ENCODE data around the gene CAPZB. TPM values are rescaled to one million over a fixed set of nuclear protein-coding genes. Genes with fewer than 3 reads are reported as not detected.
"Not testable (repeated sequence)": the region's sequence is repeated elsewhere in the genome, so short reads cannot be mapped to it uniquely, and the experiment has no call there.

CAPZB gene
- total and polyA plus RNA-seq, 5 experiments from 2014 or later = 268 to 592 (median 475) TPM

- peaks cover 0 to 29% (median 4%) of the 10 kb centered on the region in 4 donors for H3K4me1 Mint-ChIP-seq
- POLR2A ChIA-PET = no interaction called here
Measured at GRCh38 chr1:19514391-19514831, 29.1 kb upstream of the CAPZB start.

GRCh38 chr1:19512545-19512944, 27.2 kb upstream of the CAPZB start:
- ATAC-seq (no peak), DNase-seq (no peak)
- peak overlapping the region in 4 of 10 donors; percentile 19 to 81 (median 34) for H3K27ac Mint-ChIP-seq
- no peaks in the 10 kb centered on the region for H3K27me3 Mint-ChIP-seq
- no peak overlapping the region for H3K4me3 Mint-ChIP-seq
- H3K36me3 Mint-ChIP-seq = no peaks in the 10 kb centered on the region
- H3K4me1 Mint-ChIP-seq = peaks cover 3 to 40% (median 9%) of the 10 kb centered on the region in 4 donors
- POLR2A ChIA-PET = no interaction called here
- peaks cover 0 to 6% (median 0%) of the 10 kb centered on the region in 9 donors for H3K9me3 Mint-ChIP-seq

More at GRCh38 chr1:19514391-19514831, 29.1 kb upstream of the CAPZB start:
- no peak overlapping the region for H3K27ac Mint-ChIP-seq
- no peaks in the 10 kb centered on the region for H3K27me3 Mint-ChIP-seq
- DNase-seq (no peak), ATAC-seq (no peak)
- H3K36me3 Mint-ChIP-seq = no peaks in the 10 kb centered on the region
- H3K4me3 Mint-ChIP-seq = no peak overlapping the region
- H3K9me3 Mint-ChIP-seq = peaks cover 0 to 10% (median 0%) of the 10 kb centered on the region in 9 donors

GRCh38 chr1:19511116-19511515, 25.8 kb upstream of the CAPZB start:
- Mint-ChIP-seq H3K4me3 (no peak overlapping the region), H3K4me1 (peaks cover 5 to 48% (median 13%) of the 10 kb centered on the region in 4 donors), H3K27ac (no peak overlapping the region), H3K36me3 (no peaks in the 10 kb centered on the region), H3K9me3 (no peaks in the 10 kb centered on the region), H3K27me3 (no peaks in the 10 kb centered on the region)
- no peak for ATAC-seq
- DNase-seq = no peak
- POLR2A ChIA-PET = interaction anchor here (0.6 kb wide), 1 partner anchor 64 kb away, joined by 4 read pairs; no protein-coding TSS in a partner anchor

- not testable (repeated sequence) for H3K36me3 Mint-ChIP-seq, ATAC-seq, H3K27me3 Mint-ChIP-seq, H3K9me3 Mint-ChIP-seq, DNase-seq, H3K4me3 Mint-ChIP-seq
- Mint-ChIP-seq H3K4me1 (peaks cover 5 to 62% (median 20%) of the 10 kb centered on the region in 4 donors), H3K27ac (peak overlapping the region in 1 of 10 donors; percentile 49)
- POLR2A ChIA-PET = interaction anchor here (1.0 kb wide), 1 partner anchor 23 kb away, joined by 3 read pairs; no protein-coding TSS in a partner anchor
Measured at GRCh38 chr1:19509647-19510046, 24.3 kb upstream of the CAPZB start.

- H3K4me1 Mint-ChIP-seq = peaks cover 6 to 62% (median 21%) of the 10 kb centered on the region in 4 donors
- H3K27me3 Mint-ChIP-seq = no peaks in the 10 kb centered on the region
- POLR2A ChIA-PET = no interaction called here
- no peaks in the 10 kb centered on the region for H3K9me3 Mint-ChIP-seq
- no peak for ATAC-seq
- H3K27ac Mint-ChIP-seq = no peak overlapping the region
- H3K36me3 Mint-ChIP-seq = no peaks in the 10 kb centered on the region
- no peak for DNase-seq
- no peak overlapping the region for H3K4me3 Mint-ChIP-seq
Measured at GRCh38 chr1:19507516-19507915, 22.2 kb upstream of the CAPZB start.

- H3K27ac Mint-ChIP-seq = peak overlapping the region in 2 of 10 donors; percentile 28 to 48
- DNase-seq = no peak
- H3K4me1 Mint-ChIP-seq = peaks cover 7 to 53% (median 21%) of the 10 kb centered on the region in 4 donors
- H3K9me3 Mint-ChIP-seq = no peaks in the 10 kb centered on the region
- ATAC-seq = no peak
- H3K36me3 Mint-ChIP-seq = no peaks in the 10 kb centered on the region
- peak overlapping the region in 2 of 10 donors; percentile 20 to 61 for H3K4me3 Mint-ChIP-seq
- POLR2A ChIA-PET = interaction anchor here (1.0 kb wide), 1 partner anchor 32 kb away, joined by 3 read pairs; no protein-coding TSS in a partner anchor
- H3K27me3 Mint-ChIP-seq = no peaks in the 10 kb centered on the region
Measured at GRCh38 chr1:19505693-19506457, 20.5 kb upstream of the CAPZB start.

GRCh38 chr1:19504796-19505692, 19.7 kb upstream of the CAPZB start:
- POLR2A ChIA-PET = interaction anchor here (0.7 kb wide), 1 partner anchor 17 kb away, joined by 4 read pairs; no protein-coding TSS in a partner anchor
- peaks cover 0 to 3% (median 0%) of the 10 kb centered on the region in 3 donors for H3K36me3 Mint-ChIP-seq
- H3K27me3 Mint-ChIP-seq = no peaks in the 10 kb centered on the region
- peaks cover 7 to 47% (median 21%) of the 10 kb centered on the region in 4 donors for H3K4me1 Mint-ChIP-seq
- peak overlapping the region in 1 of 10 donors; percentile 20 for H3K4me3 Mint-ChIP-seq
- ATAC-seq (no peak), DNase-seq (no peak)
- peak overlapping the region in 2 of 10 donors; percentile 28 to 48 for H3K27ac Mint-ChIP-seq
- H3K9me3 Mint-ChIP-seq = no peaks in the 10 kb centered on the region

- H3K36me3 Mint-ChIP-seq, H3K9me3 Mint-ChIP-seq, H3K4me3 Mint-ChIP-seq, H3K27me3 Mint-ChIP-seq, DNase-seq, POLR2A ChIA-PET, ATAC-seq, H3K27ac Mint-ChIP-seq: not testable (repeated sequence)
- H3K4me1 Mint-ChIP-seq = peaks cover 5 to 26% (median 12%) of the 10 kb centered on the region in 4 donors
Measured at GRCh38 chr1:19502284-19502683, 16.9 kb upstream of the CAPZB start.

- not testable (repeated sequence) for H3K36me3 Mint-ChIP-seq, H3K27ac Mint-ChIP-seq, ATAC-seq, H3K4me3 Mint-ChIP-seq, H3K9me3 Mint-ChIP-seq, DNase-seq, H3K27me3 Mint-ChIP-seq
- POLR2A ChIA-PET = interaction anchor here (1.2 kb wide), 1 partner anchor 12 kb away, joined by 3 read pairs; no protein-coding TSS in a partner anchor
- peaks cover 9 to 18% (median 16%) of the 10 kb centered on the region in 4 donors for H3K4me1 Mint-ChIP-seq
Measured at GRCh38 chr1:19499887-19500286, 14.5 kb upstream of the CAPZB start.

GRCh38 chr1:19497443-19497842, 12.1 kb upstream of the CAPZB start:
- not testable (repeated sequence) for H3K27me3 Mint-ChIP-seq, H3K4me3 Mint-ChIP-seq, DNase-seq, H3K9me3 Mint-ChIP-seq, ATAC-seq, H3K27ac Mint-ChIP-seq, H3K36me3 Mint-ChIP-seq
- H3K4me1 Mint-ChIP-seq = peaks cover 11 to 26% (median 18%) of the 10 kb centered on the region in 4 donors
- POLR2A ChIA-PET = interaction anchor here (0.6 kb wide), 1 partner anchor 130 kb away, joined by 4 read pairs; no protein-coding TSS in a partner anchor

GRCh38 chr1:19496527-19496874, 11.2 kb upstream of the CAPZB start:
- no peak overlapping the region for H3K4me3 Mint-ChIP-seq
- no peak for ATAC-seq

GRCh38 chr1:19495799-19496526, 10.6 kb upstream of the CAPZB start:
- POLR2A ChIA-PET = interaction anchor here (0.6 kb wide), 1 partner anchor 92 kb away, joined by 3 read pairs; no protein-coding TSS in a partner anchor
- peaks cover 20 to 41% (median 32%) of the 10 kb centered on the region in 4 donors for H3K4me1 Mint-ChIP-seq
- peak overlapping the region in 7 of 10 donors; percentile 34 to 89 (median 59) for H3K27ac Mint-ChIP-seq
- H3K9me3 Mint-ChIP-seq = no peaks in the 10 kb centered on the region
- ATAC-seq (no peak), DNase-seq (no peak)
- peaks cover 0 to 5% (median 0%) of the 10 kb centered on the region in 3 donors for H3K36me3 Mint-ChIP-seq
- no peaks in the 10 kb centered on the region for H3K27me3 Mint-ChIP-seq
- H3K4me3 Mint-ChIP-seq = peak overlapping the region in 1 of 10 donors; percentile 19

More at GRCh38 chr1:19496527-19496874, 11.2 kb upstream of the CAPZB start:
- Mint-ChIP-seq H3K27me3 (no peaks in the 10 kb centered on the region), H3K36me3 (peaks cover 0 to 5% (median 0%) of the 10 kb centered on the region in 3 donors), H3K27ac (peak overlapping the region in 3 of 10 donors; percentile 42 to 63 (median 59)), H3K9me3 (no peaks in the 10 kb centered on the region), H3K4me1 (peaks cover 17 to 35% (median 27%) of the 10 kb centered on the region in 4 donors)
- POLR2A ChIA-PET = no interaction called here
- no peak for DNase-seq

All from naive thymus-derived CD8-positive, alpha-beta T cell (primary cell).